Activated naive CD4-positive, alpha-beta T cell treated with anti-CD3 and anti-CD28 coated beads, Interleukin-2, amount 50 U/mL, for 24 hours (primary cell): ENCODE measurements around the gene GPX3.

Source experiments
- H3K27ac Mint-ChIP-seq: one replicate; pipeline ENCODE4 v1.8.0; 2021; ENCODE audit warnings: mild to moderate bottlenecking, mixed read lengths
- H3K27me3 Mint-ChIP-seq: one replicate; pipeline ENCODE4 v1.8.0; 2021; ENCODE audit warnings: mixed read lengths
- H3K36me3 Mint-ChIP-seq: one replicate; pipeline ENCODE4 v1.8.0; 2021; ENCODE audit warnings: mixed read lengths
- H3K4me1 Mint-ChIP-seq: one replicate; pipeline ENCODE4 v1.8.0; 2021; ENCODE audit warnings: mixed read lengths
- H3K4me3 Mint-ChIP-seq: one replicate; pipeline ENCODE4 v1.8.0; 2021; ENCODE audit warnings: mild to moderate bottlenecking, mixed read lengths
- H3K9me3 Mint-ChIP-seq: one replicate; pipeline ENCODE4 v1.8.0; 2021; ENCODE audit warnings: mixed read lengths

Gene GPX3

GRCh38 chr5:151023651-151024050 lies 3.3 kb downstream of the GPX3 start:
- H3K36me3 Mint-ChIP-seq, result peaks cover 7% of the 10 kb centered on the region
- peaks cover 20% of the 10 kb centered on the region for H3K4me1 Mint-ChIP-seq
- H3K27ac Mint-ChIP-seq, result no peak overlapping the region
- peaks cover 8% of the 10 kb centered on the region for H3K27me3 Mint-ChIP-seq
- no peak overlapping the region for H3K4me3 Mint-ChIP-seq
- H3K9me3 Mint-ChIP-seq, result no peaks in the 10 kb centered on the region

GRCh38 chr5:151024440-151025249 lies 4.3 kb downstream of the GPX3 start:
- peaks cover 7% of the 10 kb centered on the region for H3K27me3 Mint-ChIP-seq
- peaks cover 7% of the 10 kb centered on the region for H3K36me3 Mint-ChIP-seq
- H3K9me3 Mint-ChIP-seq, result no peaks in the 10 kb centered on the region
- peaks cover 14% of the 10 kb centered on the region for H3K4me1 Mint-ChIP-seq
- H3K27ac Mint-ChIP-seq, result no peak overlapping the region
- H3K4me3 Mint-ChIP-seq, result no peak overlapping the region

- H3K36me3 Mint-ChIP-seq, result peaks cover 7% of the 10 kb centered on the region
- H3K9me3 Mint-ChIP-seq, result no peaks in the 10 kb centered on the region
- no peak overlapping the region for H3K4me3 Mint-ChIP-seq
- H3K4me1 Mint-ChIP-seq, result peaks cover 12% of the 10 kb centered on the region
- peaks cover 6% of the 10 kb centered on the region for H3K27me3 Mint-ChIP-seq
- H3K27ac Mint-ChIP-seq, result no peak overlapping the region
These were observed 4.8 kb downstream of the GPX3 start for GRCh38 chr5:151025250-151025606.

- H3K36me3 Mint-ChIP-seq, result peaks cover 7% of the 10 kb centered on the region
These were observed 5.7 kb downstream of the GPX3 start for GRCh38 chr5:151026088-151026487.

GRCh38 chr5:151026679-151027078 lies 6.3 kb downstream of the GPX3 start:
- H3K27ac Mint-ChIP-seq, result no peak overlapping the region
- peaks cover 2% of the 10 kb centered on the region for H3K27me3 Mint-ChIP-seq
- H3K9me3 Mint-ChIP-seq, result no peaks in the 10 kb centered on the region
- peaks cover 4% of the 10 kb centered on the region for H3K4me1 Mint-ChIP-seq
- H3K4me3 Mint-ChIP-seq, result no peak overlapping the region
- H3K36me3 Mint-ChIP-seq, result peaks cover 9% of the 10 kb centered on the region

More at GRCh38 chr5:151026088-151026487, 5.7 kb downstream of the GPX3 start:
- H3K27ac Mint-ChIP-seq, result peak overlapping the region; percentile 17
- H3K27me3 Mint-ChIP-seq, result peaks cover 2% of the 10 kb centered on the region
- peaks cover 6% of the 10 kb centered on the region for H3K4me1 Mint-ChIP-seq
- H3K4me3 Mint-ChIP-seq, result no peak overlapping the region
- no peaks in the 10 kb centered on the region for H3K9me3 Mint-ChIP-seq

- no peak overlapping the region for H3K4me3 Mint-ChIP-seq
- peaks cover 13% of the 10 kb centered on the region for H3K36me3 Mint-ChIP-seq
- H3K4me1 Mint-ChIP-seq, result no peaks in the 10 kb centered on the region
- H3K27ac Mint-ChIP-seq, result no peak overlapping the region
- H3K9me3 Mint-ChIP-seq, result no peaks in the 10 kb centered on the region
- H3K27me3 Mint-ChIP-seq, result no peaks in the 10 kb centered on the region
These were observed 7.6 kb downstream of the GPX3 start for GRCh38 chr5:151027961-151028479.

- H3K36me3 Mint-ChIP-seq, result peaks cover 13% of the 10 kb centered on the region
- no peak overlapping the region for H3K27ac Mint-ChIP-seq
- no peaks in the 10 kb centered on the region for H3K27me3 Mint-ChIP-seq
- no peaks in the 10 kb centered on the region for H3K4me1 Mint-ChIP-seq
- H3K9me3 Mint-ChIP-seq, result no peaks in the 10 kb centered on the region
- H3K4me3 Mint-ChIP-seq, result no peak overlapping the region
These were observed 8.3 kb downstream of the GPX3 start for GRCh38 chr5:151028717-151029116.

GRCh38 chr5:151029179-151030055 lies 9.0 kb downstream of the GPX3 start:
- Mint-ChIP-seq H3K4me1 (no peaks in the 10 kb centered on the region), H3K9me3 (no peaks in the 10 kb centered on the region), H3K27me3 (no peaks in the 10 kb centered on the region), H3K4me3 (no peak overlapping the region), H3K27ac (no peak overlapping the region), H3K36me3 (peaks cover 17% of the 10 kb centered on the region)

- Mint-ChIP-seq H3K4me1 (no peaks in the 10 kb centered on the region), H3K27me3 (no peaks in the 10 kb centered on the region), H3K27ac (no peak overlapping the region), H3K9me3 (no peaks in the 10 kb centered on the region), H3K4me3 (no peak overlapping the region), H3K36me3 (peaks cover 19% of the 10 kb centered on the region)
These were observed 9.6 kb downstream of the GPX3 start for GRCh38 chr5:151030056-151030336.

GRCh38 chr5:151030379-151030778 lies 10.0 kb downstream of the GPX3 start:
- Mint-ChIP-seq H3K27ac (no peak overlapping the region), H3K27me3 (no peaks in the 10 kb centered on the region), H3K9me3 (no peaks in the 10 kb centered on the region), H3K4me3 (no peak overlapping the region), H3K4me1 (no peaks in the 10 kb centered on the region), H3K36me3 (peaks cover 17% of the 10 kb centered on the region)

GRCh38 chr5:151031554-151031953 lies 11.2 kb downstream of the GPX3 start:
- H3K27me3 Mint-ChIP-seq, result no peaks in the 10 kb centered on the region
- H3K27ac Mint-ChIP-seq, result peak overlapping the region; percentile 71
- peaks cover 17% of the 10 kb centered on the region for H3K36me3 Mint-ChIP-seq
- H3K4me3 Mint-ChIP-seq, result no peak overlapping the region
- H3K4me1 Mint-ChIP-seq, result no peaks in the 10 kb centered on the region
- H3K9me3 Mint-ChIP-seq, result no peaks in the 10 kb centered on the region

- Mint-ChIP-seq H3K9me3 (no peaks in the 10 kb centered on the region), H3K36me3 (peaks cover 23% of the 10 kb centered on the region), H3K4me1 (peaks cover under 1% of the 10 kb centered on the region), H3K27ac (no peak overlapping the region), H3K4me3 (no peak overlapping the region), H3K27me3 (no peaks in the 10 kb centered on the region)
These were observed 13.0 kb downstream of the GPX3 start for GRCh38 chr5:151033217-151033934.

GRCh38 chr5:151034422-151035379 lies 14.3 kb downstream of the GPX3 start:
- H3K9me3 Mint-ChIP-seq, result no peaks in the 10 kb centered on the region
- peak overlapping the region; percentile 76 for H3K27ac Mint-ChIP-seq

GRCh38 chr5:151036556-151036955 lies 16.2 kb downstream of the GPX3 start:
- Mint-ChIP-seq H3K9me3 (no peaks in the 10 kb centered on the region), H3K27me3 (no peaks in the 10 kb centered on the region), H3K4me3 (no peak overlapping the region), H3K4me1 (peaks cover 7% of the 10 kb centered on the region), H3K36me3 (peaks cover 27% of the 10 kb centered on the region), H3K27ac (no peak overlapping the region)

More at GRCh38 chr5:151034422-151035379, 14.3 kb downstream of the GPX3 start:
- H3K4me1 Mint-ChIP-seq, result peaks cover 7% of the 10 kb centered on the region
- H3K36me3 Mint-ChIP-seq, result peaks cover 25% of the 10 kb centered on the region
- H3K4me3 Mint-ChIP-seq, result no peak overlapping the region
- H3K27me3 Mint-ChIP-seq, result no peaks in the 10 kb centered on the region
